M059J (cell line): ENCODE data around the gene GBA3. TPM values are rescaled to one million over a fixed set of nuclear protein-coding genes. Genes with fewer than 3 reads are reported as not detected.

Source experiments
- DNase-seq: peaks from one replicate; pipeline ENCODE4 v3.0.0-alpha.2; 2012; ENCODE audit warnings: low read depth
- total RNA-seq: library from RNA; depleted of rRNA; stranded (reverse); fragments of >200 nt; shearing (Covaris generic); gene quantifications from 2 replicates; pipeline ENCODE4 v1.2.3, GENCODE V29; 2014; rRNA removed

GBA3 gene
- total RNA-seq, 1 experiment from 2014 or later, result not detected

DNA sequence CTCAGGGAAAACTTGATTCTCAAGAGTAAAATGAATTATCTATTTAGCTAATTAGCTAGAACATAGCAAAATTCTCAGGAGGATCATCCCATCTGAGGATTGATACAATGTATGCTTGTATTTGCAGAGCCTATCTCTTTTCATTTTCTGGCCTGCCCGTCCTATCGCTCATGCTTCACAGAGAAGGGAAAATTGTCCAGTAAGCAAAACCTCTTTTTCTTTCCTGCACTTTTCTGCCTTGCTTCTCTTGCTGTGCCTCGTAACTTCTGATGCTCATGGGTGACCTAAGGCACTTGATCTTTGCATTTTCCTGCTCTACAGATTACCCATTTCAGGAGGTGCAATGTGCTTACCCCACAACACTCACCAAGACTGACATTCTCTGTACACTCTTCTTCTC is 88.1 kb downstream of the GBA3 start:
- no peak for DNase-seq

DNA sequence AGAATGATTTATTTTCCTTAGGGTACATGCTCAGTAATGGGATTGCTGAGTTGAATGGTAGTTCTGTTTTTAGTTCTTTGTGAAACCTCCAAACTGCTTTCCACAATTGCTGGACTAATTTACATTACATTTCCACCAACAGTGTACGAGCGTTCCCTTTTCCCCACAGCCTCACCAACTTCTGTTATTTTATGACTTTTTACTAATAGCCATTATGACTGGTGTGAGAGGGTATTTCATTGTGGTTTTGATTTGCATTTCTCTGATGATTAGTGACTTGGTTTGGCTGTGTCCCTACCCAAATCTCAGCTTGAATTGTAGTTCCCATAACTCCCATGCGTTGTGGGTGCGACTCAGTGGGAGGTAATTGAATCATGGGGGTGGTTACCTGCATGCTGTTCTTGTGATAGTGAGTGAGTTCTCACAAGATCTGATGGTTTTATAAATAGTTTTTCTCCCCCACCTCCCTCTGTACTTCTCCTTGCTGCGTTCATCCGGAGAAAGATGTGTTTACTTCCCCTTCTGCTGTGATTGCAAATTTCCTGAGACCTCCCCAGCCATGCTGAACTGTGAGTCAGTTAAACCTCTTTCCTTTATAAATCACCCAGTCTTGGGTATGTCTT is 95.1 kb downstream of the GBA3 start:
- no peak for DNase-seq

DNA sequence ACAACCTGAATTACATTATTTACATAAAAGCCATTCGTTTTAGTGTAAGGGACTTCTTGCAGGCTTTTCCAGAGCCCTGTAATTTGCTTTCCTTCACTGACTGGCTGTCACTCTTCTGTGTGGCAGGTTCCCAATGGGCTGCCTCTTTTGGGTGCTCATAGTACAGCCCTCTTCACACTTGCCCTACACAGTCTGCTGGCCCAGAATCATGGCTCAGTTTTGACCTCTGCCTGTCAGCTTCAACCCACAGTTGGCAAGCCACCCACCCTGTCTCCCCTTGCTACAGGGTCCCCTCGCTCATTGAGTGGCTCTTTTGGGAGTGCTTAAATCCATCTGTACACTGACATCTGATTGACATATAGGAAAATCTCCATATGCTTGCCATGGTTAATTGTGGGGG is 97.9 kb downstream of the GBA3 start:
- DNase-seq, result no peak

DNA sequence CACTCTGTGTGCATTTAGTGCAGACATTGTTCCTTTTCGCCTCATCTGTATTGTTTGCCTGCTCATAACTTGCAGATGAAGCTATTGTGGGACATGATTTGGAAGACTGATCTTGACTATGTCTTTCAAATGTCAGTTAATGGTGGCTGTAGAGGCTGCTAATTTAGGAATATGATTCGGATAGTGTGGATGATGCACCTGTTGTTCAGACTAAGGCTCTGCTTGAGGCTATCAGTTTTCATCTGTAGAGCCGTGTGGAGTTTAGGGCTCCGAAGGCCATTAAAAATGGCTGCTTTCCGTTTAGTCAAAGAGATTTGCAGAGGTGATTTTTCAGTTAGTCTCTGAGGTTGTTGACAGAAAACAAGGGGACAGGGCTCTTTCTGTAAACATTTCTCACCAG is 102.0 kb downstream of the GBA3 start:
- DNase-seq, result no peak

DNA sequence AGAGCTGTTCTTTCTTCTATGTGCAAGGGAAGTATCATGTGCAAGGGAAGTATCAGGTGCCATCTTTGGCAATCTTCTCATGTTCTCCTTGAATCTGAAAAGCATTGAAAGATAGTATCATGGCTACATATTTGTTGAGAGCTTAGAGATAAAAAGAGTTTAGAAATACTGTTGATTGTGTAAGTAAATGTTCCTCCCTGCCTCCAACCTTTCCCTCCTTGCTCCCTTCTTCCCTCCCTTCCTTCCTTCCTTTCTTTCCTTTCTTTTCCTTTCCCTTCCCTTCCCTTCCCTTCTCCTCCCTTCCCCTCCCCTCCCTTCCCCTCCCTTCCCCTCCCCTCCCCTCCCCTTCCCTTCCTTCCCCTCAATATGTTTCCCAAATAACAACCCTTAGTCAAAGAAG is 108.7 kb downstream of the GBA3 start:
- DNase-seq, result no peak

DNA sequence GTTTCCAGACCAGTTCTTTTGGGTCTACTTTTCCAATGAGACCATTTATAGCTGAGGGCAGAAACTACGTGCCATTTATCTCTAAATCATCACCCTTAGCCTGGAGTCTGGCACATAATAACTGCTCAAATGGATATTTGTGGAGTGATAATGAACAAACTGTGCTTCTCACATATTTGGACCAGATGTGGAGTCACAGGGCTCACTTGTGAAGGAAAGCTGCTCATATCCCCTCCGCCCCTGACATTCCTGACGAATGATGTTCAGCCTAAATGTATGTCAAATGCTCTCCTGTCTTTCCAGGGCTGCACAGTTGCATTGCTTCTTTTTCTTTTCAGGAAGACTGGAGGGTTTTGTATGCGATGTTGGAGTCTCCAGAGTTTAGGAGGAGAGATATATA is 110.1 kb downstream of the GBA3 start:
- no peak for DNase-seq

DNA sequence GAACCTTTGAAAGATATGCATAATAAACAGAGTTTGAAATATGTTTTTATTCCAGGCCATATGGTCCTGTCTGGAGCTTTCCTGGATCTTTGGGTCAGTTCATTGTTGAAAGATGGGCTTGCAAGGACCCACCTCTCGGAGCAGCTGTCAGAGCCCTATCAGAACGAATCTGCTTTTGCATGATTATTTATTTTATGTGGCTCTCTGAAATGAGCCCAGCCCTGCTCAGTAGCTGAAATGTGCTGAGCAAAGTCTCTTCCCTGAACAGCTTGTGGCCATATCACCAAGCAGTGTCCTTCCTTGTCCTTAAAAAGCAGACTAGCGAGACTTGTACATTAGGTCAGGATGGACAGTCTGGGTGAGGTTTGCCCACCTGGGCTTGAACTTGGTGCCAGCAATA is 110.8 kb downstream of the GBA3 start:
- no peak for DNase-seq

DNA sequence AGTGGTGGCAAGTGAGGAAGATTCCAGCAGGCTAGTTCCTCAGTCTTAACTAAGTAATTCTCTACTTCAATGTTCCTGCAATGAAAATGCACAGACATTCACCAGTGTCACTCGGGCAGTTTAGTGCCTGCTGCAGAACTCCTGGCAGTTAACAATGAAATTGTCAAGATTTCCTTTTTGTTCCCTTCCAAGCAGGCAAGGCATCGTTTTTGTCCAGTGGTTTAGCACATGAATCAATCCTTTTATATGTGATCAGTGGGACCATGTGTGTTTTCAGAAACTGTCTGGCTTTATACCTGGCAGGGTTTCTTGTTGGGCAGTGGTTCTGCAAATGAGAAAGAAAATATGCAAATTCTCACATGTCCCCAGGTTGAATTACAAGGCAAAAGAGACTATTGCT is 122.2 kb downstream of the GBA3 start:
- no peak for DNase-seq

DNA sequence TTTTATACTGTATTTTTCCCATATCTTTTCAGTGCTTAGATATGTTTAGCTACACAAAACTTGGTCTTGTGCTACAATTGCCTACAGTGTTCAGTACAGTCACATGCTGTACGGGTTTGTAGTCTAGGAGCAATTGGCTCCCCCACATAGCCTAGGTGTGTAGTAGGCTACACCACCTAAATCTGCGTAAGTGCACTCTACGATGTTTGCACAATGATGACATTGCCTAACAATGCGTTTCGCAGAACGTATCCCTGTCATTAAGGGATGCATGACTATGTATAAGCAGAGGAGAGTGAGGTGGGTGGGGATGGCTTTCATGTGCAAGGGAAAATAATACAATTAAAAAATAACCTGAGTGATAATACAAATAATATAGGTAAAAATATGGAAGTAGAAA is 131.4 kb downstream of the GBA3 start:
- no peak for DNase-seq

DNA sequence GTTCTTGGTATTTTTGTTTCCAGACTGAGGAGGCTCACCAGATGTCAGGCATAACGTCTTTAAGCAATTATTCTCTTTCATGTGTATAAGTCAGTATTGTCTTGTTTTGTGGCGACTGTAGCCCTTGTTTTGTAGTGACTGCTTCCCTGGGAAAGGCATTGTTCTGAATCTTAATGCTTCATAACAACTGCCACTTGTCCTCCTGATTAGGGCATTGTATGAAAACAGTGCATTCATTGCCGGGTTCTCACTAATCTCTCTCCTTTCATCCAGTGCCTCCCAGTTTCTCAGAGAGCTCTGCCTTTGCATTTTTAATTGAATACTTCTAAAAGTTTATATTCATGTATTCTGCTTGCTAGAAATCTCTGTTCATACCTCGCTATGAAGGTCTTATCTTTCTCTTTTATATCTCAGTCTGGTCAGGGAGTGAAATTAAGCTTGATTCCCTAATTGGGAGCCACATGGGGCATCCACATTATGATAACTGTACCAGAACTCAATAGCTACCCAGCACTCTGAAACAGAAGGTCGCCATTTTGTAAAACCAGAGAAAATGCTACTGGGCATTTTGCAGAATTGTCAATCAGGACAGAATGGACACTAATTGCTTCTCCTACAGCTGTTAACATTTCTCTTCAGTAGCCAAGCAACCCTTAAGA is 149.8 kb downstream of the GBA3 start:
- DNase-seq, result no peak

DNA sequence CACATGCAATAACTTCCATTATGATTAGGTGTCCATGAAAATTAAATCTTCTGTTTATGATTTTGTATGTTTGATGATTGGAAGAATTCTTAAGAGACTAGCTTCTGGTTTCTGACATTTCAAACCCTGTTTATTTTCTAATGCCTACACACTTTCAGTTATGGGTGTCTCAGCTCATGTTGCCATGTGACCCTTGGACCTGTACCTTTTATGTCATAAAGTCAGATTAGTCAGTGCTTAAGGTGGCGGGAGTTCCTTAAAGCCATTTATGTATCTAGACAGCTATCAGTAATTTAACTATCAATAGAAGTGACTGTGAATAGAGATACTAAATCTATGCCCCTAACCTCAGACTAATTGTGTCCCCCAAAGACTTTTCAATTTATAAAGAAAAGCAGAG is 155.6 kb downstream of the GBA3 start:
- DNase-seq, result no peak

DNA sequence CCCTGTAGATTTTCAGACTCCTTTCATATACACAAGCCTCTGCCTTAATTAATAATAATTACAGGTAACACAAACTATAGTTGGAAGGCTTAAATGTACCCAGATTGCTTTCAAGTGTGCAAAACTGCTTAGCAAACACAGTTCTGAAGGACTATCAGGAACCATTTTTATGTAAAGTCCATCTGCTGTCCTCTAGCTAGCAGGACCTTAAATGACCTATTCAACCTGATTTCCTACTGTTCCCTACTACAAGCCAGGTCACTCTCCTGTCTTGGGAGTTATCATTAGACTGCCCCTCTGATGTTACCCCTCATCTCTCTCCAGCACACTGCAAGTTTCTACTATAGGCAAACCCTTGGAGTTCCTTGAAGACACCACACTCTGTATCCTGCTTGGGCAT is 157.3 kb downstream of the GBA3 start:
- no peak for DNase-seq

DNA sequence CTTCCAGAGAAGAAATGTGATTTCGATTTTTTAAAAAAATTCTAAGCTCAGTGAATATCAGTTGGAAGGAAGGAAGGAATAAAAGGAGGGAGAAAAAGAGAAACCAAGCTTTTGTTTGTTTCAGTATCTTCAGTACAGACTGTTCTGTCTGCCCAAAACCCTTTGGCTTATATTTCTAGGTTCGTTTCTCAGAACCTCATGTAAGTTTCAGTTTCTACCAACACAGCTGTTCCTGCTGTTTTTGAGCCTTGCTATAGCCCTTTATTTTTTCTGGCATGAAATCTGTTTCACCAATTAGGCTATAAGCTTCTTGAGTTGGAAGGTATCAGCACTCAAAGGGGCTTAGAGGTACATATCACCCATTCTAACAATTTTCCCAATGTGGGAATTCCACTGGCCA is 157.9 kb downstream of the GBA3 start:
- no peak for DNase-seq

DNA sequence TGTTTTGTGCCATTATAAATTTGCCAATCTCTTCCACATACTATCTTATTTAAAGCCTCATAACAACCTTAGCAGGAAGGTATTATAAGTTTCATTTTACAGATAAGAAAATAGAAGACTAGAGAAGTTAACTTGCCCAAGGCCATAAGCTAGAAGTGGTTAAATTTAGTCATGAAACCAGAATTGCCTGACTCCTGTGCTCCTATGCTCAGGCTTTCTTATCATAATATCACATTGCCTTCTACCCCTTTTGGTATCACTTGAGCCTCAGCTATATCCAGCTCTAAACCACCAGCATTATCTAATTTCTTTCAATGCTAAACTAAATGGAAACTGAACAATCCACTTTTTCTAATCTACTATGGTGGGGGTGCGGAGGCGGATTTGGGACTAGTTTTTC is 164.7 kb downstream of the GBA3 start:
- no peak for DNase-seq

DNA sequence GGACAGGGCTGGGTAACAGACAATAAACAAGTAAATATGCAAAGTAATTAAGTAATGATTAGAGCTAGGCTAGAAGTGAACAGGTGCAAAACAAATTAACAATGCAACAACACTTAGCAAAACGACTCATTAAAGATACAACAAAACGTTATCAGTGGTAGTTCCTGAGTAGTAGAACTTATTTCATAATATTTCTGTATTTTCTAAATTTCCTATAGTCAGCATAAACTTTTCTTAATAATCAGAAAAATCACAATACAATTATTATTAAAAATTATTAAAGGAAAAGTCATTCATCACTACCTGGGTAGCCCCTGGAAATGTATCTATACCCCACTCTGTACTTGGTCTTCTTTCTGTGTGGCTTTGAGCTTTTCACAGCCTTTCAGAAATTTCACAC is 166.6 kb downstream of the GBA3 start:
- DNase-seq, result no peak

Other genes starting within 250 kb of the GBA3 start
- gene ADGRA3, start 176.9 kb upstream of the GBA3 start, total RNA-seq, result 16.1 and 22.4 TPM in 2 replicates